Aorta (tissue), 5 donors: ENCODE measurements around the gene OR8K5. TPM values are rescaled to one million over a fixed set of nuclear protein-coding genes. Genes with fewer than 3 reads are reported as not detected.
"Not testable (repeated sequence)": the region's sequence is repeated elsewhere in the genome, so short reads cannot be mapped to it uniquely, and the experiment has no call there.

Source experiments
- ATAC-seq: fragments of 200-7000 bp; cut with Tn5 transposase; one replicate; pipeline ENCODE4 v1.9.1; 2022; ENCODE audit warnings: moderate library complexity; ENCODE audit not compliant: low FRiP score
- DNase-seq, 2 donors: peaks; one replicate each; pipeline ENCODE4 v3.0.0-alpha.2; 2020
- H3K27ac ChIP-seq, 2 donors: one replicate each; pipeline ENCODE4 v1.5.1; 2013; ENCODE audit warnings: low read length in 2 of 2, mild to moderate bottlenecking in 2 of 2, moderate library complexity in 2 of 2, control low read depth in 1 of 2, inconsistent platforms in 1 of 2, low read depth in 1 of 2
- H3K27me3 ChIP-seq, 2 donors: one replicate each; pipeline ENCODE4 v1.6.1; 2013; ENCODE audit warnings: control low read depth in 1 of 2, low read length in 1 of 2, mild to moderate bottlenecking in 1 of 2, moderate library complexity in 1 of 2; ENCODE audit not compliant: insufficient read depth in 2 of 2, control insufficient read depth in 1 of 2
- H3K36me3 ChIP-seq, 2 donors: one replicate each; pipeline ENCODE4 v1.6.1; 2013; ENCODE audit warnings: control low read depth in 1 of 2, low read length in 1 of 2, mild to moderate bottlenecking in 1 of 2; ENCODE audit not compliant: insufficient read depth in 2 of 2, control insufficient read depth in 1 of 2
- H3K4me1 ChIP-seq, 2 donors: one replicate each; pipeline ENCODE4 v1.6.1; 2013; ENCODE audit warnings: low read length in 2 of 2, control low read depth in 1 of 2, mild to moderate bottlenecking in 1 of 2, moderate library complexity in 1 of 2; ENCODE audit not compliant: insufficient read depth in 2 of 2, control insufficient read depth in 1 of 2
- H3K4me3 ChIP-seq, 2 donors: one replicate each; pipeline ENCODE4 v1.5.1; 2013; ENCODE audit warnings: low read length in 2 of 2, control low read depth in 1 of 2, mild to moderate bottlenecking in 1 of 2
- H3K9me3 ChIP-seq: one replicate; pipeline ENCODE4 v1.6.1; 2013; ENCODE audit warnings: mild to moderate bottlenecking, low read length; ENCODE audit not compliant: control insufficient read depth
- WGBS, 2 donors: extraction: QIAGEN DNeasy Blood & Tissue Kit; methylation state at CpG; one replicate each; pipeline ENCODE4 v1.1.7; 2013; 5-methylcytosine and 5-hydroxymethylcytosine counted together
- intact Hi-C, 2 donors: fragments of 100-400 bp; cut with DNase I; formaldehyde crosslinking; loops; one replicate each; pipeline versions ENCODE4 v1.14.2 to v1.15.0; 2022
- polyA plus RNA-seq, 2 donors: library from polyadenylated mRNA; stranded (reverse); fragments of 200-250 nt; gene quantifications; one replicate each; pipeline ENCODE4 v1.2.3, GENCODE V29; 2013
- total RNA-seq, 2 donors: library from RNA; stranded (reverse); fragmentation: NEBNext Ultra II Directional; extraction: Animal tissue kit (Norgen Biotek cat#: 25700); gene quantifications; one replicate each; pipeline ENCODE4 v1.2.1, GENCODE V29; 2021
- donor health status: healthy with polysubstance abuse.
- donor health status: Bipolar disorder and iron deficiency.
- donor health status: DM: no; HTN: no; CAD: no.
- donor health status: DM: no; HTN: no; CAD: no.
- donor health status: DM: yes; HTN: yes; CAD: no.

OR8K5 gene
- total and polyA plus RNA-seq, 4 donors = not detected

DNA sequence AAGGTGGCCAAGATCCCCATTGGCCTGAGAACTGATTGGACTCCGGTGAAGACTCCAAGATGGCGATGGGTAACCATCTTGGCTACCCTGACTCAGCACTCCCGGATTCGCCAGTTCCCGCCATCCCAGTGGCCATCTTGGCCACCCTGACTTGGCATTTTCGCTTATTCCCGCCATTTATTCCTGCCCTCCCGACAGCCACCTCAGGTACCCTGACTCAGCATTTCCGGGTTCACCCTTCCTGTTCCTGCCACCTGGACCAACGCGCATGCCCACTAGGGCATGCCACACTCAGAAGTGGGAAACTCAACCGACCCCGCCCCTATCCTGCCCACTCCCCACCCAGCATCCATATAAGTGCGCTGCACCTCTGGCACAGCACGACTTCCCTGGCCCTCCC is 7.8 kb downstream of the OR8K5 start:
- no peaks in the 10 kb centered on the region for H3K4me1 ChIP-seq

DNA sequence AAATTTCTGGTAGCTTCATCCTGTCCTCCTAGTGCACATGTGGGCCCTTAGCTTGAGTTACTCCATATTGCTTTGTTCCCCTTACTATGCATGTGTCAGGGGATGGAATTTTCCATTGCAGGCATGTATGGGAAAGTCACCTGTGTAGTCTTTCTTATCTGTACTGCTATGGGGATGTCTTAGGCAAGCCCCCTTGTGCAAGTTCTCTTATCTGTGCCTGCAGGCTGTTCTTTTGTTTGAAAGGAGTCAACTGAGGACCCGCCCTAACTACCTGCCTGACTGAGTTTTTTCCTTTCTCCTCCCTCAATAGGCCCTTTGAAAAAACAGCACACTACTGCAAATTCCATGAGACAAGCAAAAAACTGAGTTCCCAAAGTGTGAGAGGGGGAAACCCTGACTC is 8.7 kb downstream of the OR8K5 start:
- intact Hi-C loops = no loop called here
- no peak for DNase-seq
- Histone ChIP-seq H3K4me3 (no peak overlapping the region), H3K9me3 (no peaks in the 10 kb centered on the region), H3K4me1 (no peaks in the 10 kb centered on the region), H3K36me3 (no peaks in the 10 kb centered on the region), H3K27me3 (no peaks in the 10 kb centered on the region), H3K27ac (no peak overlapping the region)
- WGBS, 2 donors = 62 to 63% methylated on average over 1 of the region's 1 CpG
- no peak for ATAC-seq

More for the DNA sequence above, 7.8 kb downstream of the OR8K5 start:
- no peaks in the 10 kb centered on the region for H3K36me3 ChIP-seq
- H3K27me3 ChIP-seq = no peaks in the 10 kb centered on the region
- H3K4me3 ChIP-seq = no peak overlapping the region
- H3K27ac ChIP-seq = no peak overlapping the region
- no peaks in the 10 kb centered on the region for H3K9me3 ChIP-seq
- DNase-seq (no peak), ATAC-seq (no peak)
- WGBS, 2 donors = 92% methylated on average over 15 of the region's 15 CpGs
- intact Hi-C loops = no loop called here

DNA sequence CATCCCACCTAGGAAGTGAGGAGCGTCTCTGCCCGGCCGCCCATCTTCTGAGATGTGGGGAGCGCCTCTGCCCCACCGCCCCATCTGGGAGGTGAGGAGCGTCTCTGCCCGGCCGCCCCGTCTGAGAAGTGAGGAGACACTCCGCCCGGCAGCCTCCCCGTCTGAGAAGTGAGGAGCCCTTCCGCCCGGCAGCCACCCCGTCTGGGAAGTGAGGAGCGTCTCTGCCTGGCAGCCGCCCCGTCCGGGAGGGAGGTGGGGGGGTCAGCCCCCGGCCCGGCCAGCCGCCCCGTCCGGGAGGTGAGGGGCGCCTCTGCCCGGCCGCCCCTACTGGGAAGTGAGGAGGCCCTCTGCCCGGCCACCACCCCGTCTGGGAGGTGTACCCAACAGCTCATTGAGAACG is 16.4 kb downstream of the OR8K5 start:
- WGBS, 2 donors = 89 to 95% methylated on average over 24 to 28 of the region's 30 CpGs
- H3K9me3 ChIP-seq, H3K27ac ChIP-seq, H3K36me3 ChIP-seq, DNase-seq, H3K4me1 ChIP-seq, H3K27me3 ChIP-seq, ATAC-seq, intact Hi-C loops, H3K4me3 ChIP-seq: not testable (repeated sequence)

DNA sequence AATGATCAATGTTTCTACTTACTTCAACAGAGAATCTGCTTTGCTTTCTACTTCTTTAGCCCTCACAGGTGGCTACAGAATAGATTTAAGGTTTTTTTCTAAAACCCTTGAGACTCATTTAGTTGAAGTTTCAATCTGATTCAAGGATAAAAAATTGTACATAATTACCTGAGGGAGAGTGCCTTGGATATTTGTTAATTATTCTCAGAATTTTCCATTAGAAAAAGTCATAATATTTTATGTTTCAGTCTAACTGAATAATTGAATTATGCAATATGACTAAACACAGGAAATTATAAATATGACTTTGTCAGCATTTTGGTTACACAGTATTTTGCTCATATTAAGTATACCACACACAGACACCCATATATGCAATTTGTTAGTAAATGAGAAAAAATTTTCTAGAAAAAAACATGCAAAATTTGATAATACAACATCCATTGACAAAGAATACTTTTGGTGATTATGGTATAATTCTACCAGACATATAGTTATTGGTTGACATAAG is 19.9 kb downstream of the OR8K5 start, which contains the start of gene OR8J3:
Gene OR8J3 (minus strand): TSS at position 51 of the 511 bp plus-strand sequence. CDS start 2,483 bp downstream, outside the sequence.
- H3K27ac ChIP-seq = no peak within 1 kb of the TSS
- H3K9me3 ChIP-seq = no peaks in the 10 kb centered on the region
- H3K27me3 ChIP-seq = no peaks in the 10 kb centered on the region
- intact Hi-C loops = no loop called here
- no peaks in the 10 kb centered on the region for H3K36me3 ChIP-seq
- no peak within 1 kb of the TSS for H3K4me3 ChIP-seq
- DNase-seq (no peak), ATAC-seq (no peak)
- no peaks in the 10 kb centered on the region for H3K4me1 ChIP-seq

DNA sequence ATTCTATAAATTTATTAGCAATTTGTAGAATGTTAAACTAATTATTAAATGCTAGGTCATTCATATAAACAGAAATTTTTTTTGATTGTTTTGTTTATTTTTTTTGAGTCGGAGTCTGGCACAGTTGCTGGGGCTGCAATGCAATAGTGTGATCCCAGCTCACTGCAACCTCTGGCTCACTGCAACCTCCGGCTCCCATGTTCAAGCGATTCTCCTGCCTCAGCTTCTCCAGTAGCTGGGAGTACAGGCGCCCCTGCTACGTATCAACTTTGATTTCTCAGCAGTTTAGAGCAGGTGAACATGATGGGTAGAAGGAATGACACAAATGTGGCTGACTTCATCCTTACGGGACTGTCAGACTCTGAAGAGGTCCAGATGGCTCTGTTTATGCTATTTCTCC is 38.0 kb downstream of the OR8K5 start, which contains the start of gene OR8H3:
Gene OR8H3 (plus strand): TSS at position 301 of the 400 bp plus-strand sequence. CDS start 0 bp downstream, at position 301.
- ATAC-seq (no peak), DNase-seq (no peak)
- Histone ChIP-seq H3K4me1 (no peaks in the 10 kb centered on the region), H3K27ac (no peak within 1 kb of the TSS), H3K36me3 (no peaks in the 10 kb centered on the region), H3K4me3 (no peak within 1 kb of the TSS), H3K9me3 (no peaks in the 10 kb centered on the region), H3K27me3 (no peaks in the 10 kb centered on the region)
- 64 to 71% methylated on average over 6 of the region's 6 CpGs for WGBS, 2 donors
- intact Hi-C loops = no loop called here

Other genes starting within 250 kb of the OR8K5 start
- gene OR5W2, start 245.7 kb downstream of the OR8K5 start, total RNA-seq = not detected
- not detected for gene OR5W2, start 245.7 kb downstream of the OR8K5 start, polyA plus RNA-seq
- gene OR5I1, start 223.9 kb downstream of the OR8K5 start, total RNA-seq = not detected
- gene OR5I1, start 223.9 kb downstream of the OR8K5 start, polyA plus RNA-seq = not detected
- not detected for gene OR10AG1, start 190.4 kb downstream of the OR8K5 start, total RNA-seq
- gene OR10AG1, start 190.4 kb downstream of the OR8K5 start, polyA plus RNA-seq = not detected
- not detected for gene OR5F1, start 165.7 kb downstream of the OR8K5 start, total RNA-seq
- not detected for gene OR5F1, start 165.7 kb downstream of the OR8K5 start, polyA plus RNA-seq
- not detected for gene OR5AS1, start 132.7 kb downstream of the OR8K5 start, total RNA-seq
- under 1 TPM in 1 of 2 donors, not detected in 1; under 0.01 TPM for gene OR5AS1, start 132.7 kb downstream of the OR8K5 start, polyA plus RNA-seq
- not detected for gene OR8I2, start 67.0 kb downstream of the OR8K5 start, total RNA-seq
- not detected for gene OR8I2, start 67.0 kb downstream of the OR8K5 start, polyA plus RNA-seq
- gene OR8H2, start 56.6 kb downstream of the OR8K5 start, total RNA-seq = not detected
- gene OR8H2, start 56.6 kb downstream of the OR8K5 start, polyA plus RNA-seq = not detected
- gene OR8H3, start 37.9 kb downstream of the OR8K5 start, total RNA-seq = not detected
- not detected for gene OR8H3, start 37.9 kb downstream of the OR8K5 start, polyA plus RNA-seq
- not detected for gene OR8J3, start 20.1 kb downstream of the OR8K5 start, total RNA-seq
- not detected for gene OR8J3, start 20.1 kb downstream of the OR8K5 start, polyA plus RNA-seq
- gene OR5J2, start 16.3 kb upstream of the OR8K5 start, total RNA-seq = not detected
- not detected for gene OR5J2, start 16.3 kb upstream of the OR8K5 start, polyA plus RNA-seq
- gene OR5T2, start 73.9 kb upstream of the OR8K5 start, total RNA-seq = not detected
- not detected for gene OR5T2, start 73.9 kb upstream of the OR8K5 start, polyA plus RNA-seq
- gene OR5T3, start 91.9 kb upstream of the OR8K5 start, total RNA-seq = not detected
- gene OR5T3, start 91.9 kb upstream of the OR8K5 start, polyA plus RNA-seq = not detected
- not detected for gene OR5T1, start 113.8 kb upstream of the OR8K5 start, total RNA-seq
- gene OR5T1, start 113.8 kb upstream of the OR8K5 start, polyA plus RNA-seq = not detected
- not detected for gene OR8H1, start 131.9 kb upstream of the OR8K5 start, total RNA-seq
- gene OR8H1, start 131.9 kb upstream of the OR8K5 start, polyA plus RNA-seq = under 1 TPM in 1 of 2 donors, not detected in 1; 0.50 TPM
- gene OR8K3, start 154.8 kb upstream of the OR8K5 start, total RNA-seq = not detected
- gene OR8K3, start 154.8 kb upstream of the OR8K5 start, polyA plus RNA-seq = not detected
- not detected for gene OR8K1, start 185.7 kb upstream of the OR8K5 start, total RNA-seq
- gene OR8K1, start 185.7 kb upstream of the OR8K5 start, polyA plus RNA-seq = not detected
- not detected for gene OR8J1, start 194.0 kb upstream of the OR8K5 start, total RNA-seq
- not detected for gene OR8J1, start 194.0 kb upstream of the OR8K5 start, polyA plus RNA-seq
- gene OR8U1, start 215.3 kb upstream of the OR8K5 start, total RNA-seq = not detected
- not detected for gene OR8U1, start 215.3 kb upstream of the OR8K5 start, polyA plus RNA-seq